HEK293 (cell line): ENCODE data around the gene BOC.

ENCODE experiments used
- CTCF ChIA-PET: fragments of 350-600 bp; formaldehyde crosslinking; extraction: SDS; loops from one replicate; lab custom pipeline; 2021; ENCODE audit warnings: antibody characterized with exemption; lab: Yijun Ruan, JAX
- POLR2A ChIA-PET: fragments of 300-600 bp; formaldehyde crosslinking; extraction: SDS; loops from one replicate; lab custom pipeline; 2020; ENCODE audit warnings: antibody characterized with exemption, inconsistent platforms; lab: Yijun Ruan, JAX
- H3K27ac ChIP-seq: fragments of 200-500 bp; sonication (Bioruptor generic); 2 replicates; pipeline ENCODE4 v1.5.1; 2014; ENCODE audit warnings: low read depth, low read length, control low read depth, inconsistent platforms; ENCODE audit errors: extremely low read depth
- H3K36me3 ChIP-seq, 2 experiments: fragments of 200-500 bp in 1 of 2; sonication (Bioruptor generic) in 1 of 2; 1 replicate in 1 of 2; 2 replicates in 1 of 2; pipeline ENCODE4 v1.5.1; 2014 to 2017; ENCODE audit warnings: inconsistent platforms in 2 of 2, low read length in 2 of 2; ENCODE audit not compliant: control insufficient read depth in 2 of 2, insufficient read depth in 1 of 2
- H3K4me1 ChIP-seq: fragments of 200-500 bp; sonication (Bioruptor generic); 2 replicates; pipeline ENCODE4 v1.5.1; 2014; ENCODE audit warnings: mild to moderate bottlenecking, low read length, inconsistent platforms; ENCODE audit not compliant: control insufficient read depth, insufficient read depth
- H3K4me3 ChIP-seq: 2 replicates; pipeline ENCODE4 v1.5.1; 2011; ENCODE audit warnings: low read depth, mild to moderate bottlenecking, control low read depth, low read length, moderate library complexity
- H3K9me3 ChIP-seq: fragments of 200-500 bp; sonication (Bioruptor generic); 2 replicates; pipeline ENCODE4 v1.5.1; 2014; ENCODE audit warnings: low read depth, low read length, inconsistent platforms; ENCODE audit not compliant: control insufficient read depth, insufficient read depth
- KLF10 ChIP-seq: fragments of 450-650 bp; IDR thresholded peaks from 2 replicates; pipeline ENCODE4 v1.5.1; 2018; ENCODE audit warnings: missing biosample characterization, mild to moderate bottlenecking, missing genetic modification characterization
- KLF7 ChIP-seq: fragments of 450-650 bp; formaldehyde crosslinking; IDR thresholded peaks from 2 replicates; pipeline ENCODE4 v1.5.1; 2016; ENCODE audit warnings: missing biosample characterization, missing genetic modification characterization, borderline replicate concordance
- OVOL3 ChIP-seq: fragments of 450-650 bp; formaldehyde crosslinking; IDR thresholded peaks from 2 replicates; pipeline ENCODE4 v1.5.1; 2016; ENCODE audit warnings: missing biosample characterization, missing genetic modification characterization
- RBAK ChIP-seq: fragments of 450-650 bp; formaldehyde crosslinking; IDR thresholded peaks from 2 replicates; pipeline ENCODE4 v1.5.1; 2016; ENCODE audit warnings: missing biosample characterization, missing genetic modification characterization
- REPIN1 ChIP-seq: fragments of 450-650 bp; formaldehyde crosslinking; IDR thresholded peaks from 2 replicates; pipeline ENCODE4 v1.5.1; 2017; ENCODE audit warnings: missing biosample characterization, missing genetic modification characterization, low read depth
- WT1 ChIP-seq: fragments of 450-650 bp; formaldehyde crosslinking; IDR thresholded peaks from 2 replicates; pipeline ENCODE4 v1.5.1; 2016; ENCODE audit warnings: missing biosample characterization, missing genetic modification characterization
- YY1 ChIP-seq: fragments of 450-650 bp; formaldehyde crosslinking; IDR thresholded peaks from 2 replicates; pipeline ENCODE4 v1.5.1; 2018; ENCODE audit warnings: missing biosample characterization, missing genetic modification characterization
- ZBTB1 ChIP-seq: fragments of 450-650 bp; formaldehyde crosslinking; IDR thresholded peaks from 2 replicates; pipeline ENCODE4 v1.5.1; 2016; ENCODE audit warnings: missing biosample characterization, missing genetic modification characterization
- ZBTB21 ChIP-seq: fragments of 450-650 bp; formaldehyde crosslinking; IDR thresholded peaks from 2 replicates; pipeline ENCODE4 v1.5.1; 2017; ENCODE audit warnings: missing biosample characterization, missing genetic modification characterization
- ZFHX2 ChIP-seq: fragments of 450-650 bp; formaldehyde crosslinking; conservative IDR thresholded peaks from 2 replicates; pipeline ENCODE4 v1.5.1; 2016; ENCODE audit warnings: missing biosample characterization, missing genetic modification characterization
- ZFP41 ChIP-seq: fragments of 450-650 bp; formaldehyde crosslinking; IDR thresholded peaks from 2 replicates; pipeline ENCODE4 v1.5.1; 2016; ENCODE audit warnings: missing biosample characterization, missing genetic modification characterization, borderline replicate concordance
- ZNF132 ChIP-seq: fragments of 450-650 bp; formaldehyde crosslinking; IDR thresholded peaks from 2 replicates; pipeline ENCODE4 v1.5.1; 2017; ENCODE audit warnings: missing biosample characterization, missing genetic modification characterization, borderline replicate concordance
- ZNF184 ChIP-seq: fragments of 450-650 bp; IDR thresholded peaks from 2 replicates; pipeline ENCODE4 v1.5.1; 2018; ENCODE audit warnings: missing biosample characterization, mild to moderate bottlenecking, missing genetic modification characterization
- ZNF221 ChIP-seq: fragments of 450-650 bp; formaldehyde crosslinking; IDR thresholded peaks from 2 replicates; pipeline ENCODE4 v1.5.1; 2017; ENCODE audit warnings: missing biosample characterization, missing genetic modification characterization, borderline replicate concordance
- ZNF292 ChIP-seq: fragments of 450-650 bp; formaldehyde crosslinking; IDR thresholded peaks from 2 replicates; pipeline ENCODE4 v1.5.1; 2016; ENCODE audit warnings: low read depth, missing biosample characterization, missing genetic modification characterization, borderline replicate concordance
- ZNF302 ChIP-seq: fragments of 450-650 bp; formaldehyde crosslinking; IDR thresholded peaks from 2 replicates; pipeline ENCODE4 v1.5.1; 2016; ENCODE audit warnings: missing biosample characterization, missing genetic modification characterization, low read depth
- ZNF391 ChIP-seq: fragments of 450-650 bp; formaldehyde crosslinking; IDR thresholded peaks from 2 replicates; pipeline ENCODE4 v1.5.1; 2016; ENCODE audit warnings: low read depth, missing biosample characterization, missing genetic modification characterization, borderline replicate concordance
- ZNF449 ChIP-seq: fragments of 450-650 bp; formaldehyde crosslinking; IDR thresholded peaks from 2 replicates; pipeline ENCODE4 v1.5.1; 2017; ENCODE audit warnings: missing biosample characterization, mild to moderate bottlenecking, missing genetic modification characterization, moderate library complexity
- ZNF510 ChIP-seq: fragments of 450-650 bp; formaldehyde crosslinking; IDR thresholded peaks from 2 replicates; pipeline ENCODE4 v1.5.1; 2018; ENCODE audit warnings: mild to moderate bottlenecking, missing genetic modification characterization, missing biosample characterization; ENCODE audit not compliant: insufficient replicate concordance
- ZNF521 ChIP-seq: fragments of 450-650 bp; formaldehyde crosslinking; IDR thresholded peaks from 2 replicates; pipeline ENCODE4 v1.5.1; 2017; ENCODE audit warnings: missing biosample characterization, mild to moderate bottlenecking, missing genetic modification characterization
- TF ChIP-seq, protein P1 (sequence below): fragments of 450-650 bp; formaldehyde crosslinking; IDR thresholded peaks from 2 replicates; pipeline ENCODE4 v1.5.1; 2017; ENCODE audit warnings: missing biosample characterization, missing genetic modification characterization
- TF ChIP-seq, protein P2 (sequence below): fragments of 450-650 bp; formaldehyde crosslinking; IDR thresholded peaks from 2 replicates; pipeline ENCODE4 v1.5.1; 2016; ENCODE audit warnings: missing biosample characterization, missing genetic modification characterization
- TF ChIP-seq, protein P3 (sequence below): fragments of 450-650 bp; formaldehyde crosslinking; IDR thresholded peaks from 2 replicates; pipeline ENCODE4 v1.5.1; 2016; ENCODE audit warnings: missing biosample characterization, missing genetic modification characterization
- TF ChIP-seq, protein P4 (sequence below): fragments of 450-650 bp; formaldehyde crosslinking; IDR thresholded peaks from 2 replicates; pipeline ENCODE4 v1.5.1; 2016; ENCODE audit warnings: missing biosample characterization, missing genetic modification characterization, borderline replicate concordance

BOC gene

GRCh38 chr3:113297287-113297686 is 85.9 kb downstream of the BOC start (continued):
- TF ChIP-seq, protein P1, sequence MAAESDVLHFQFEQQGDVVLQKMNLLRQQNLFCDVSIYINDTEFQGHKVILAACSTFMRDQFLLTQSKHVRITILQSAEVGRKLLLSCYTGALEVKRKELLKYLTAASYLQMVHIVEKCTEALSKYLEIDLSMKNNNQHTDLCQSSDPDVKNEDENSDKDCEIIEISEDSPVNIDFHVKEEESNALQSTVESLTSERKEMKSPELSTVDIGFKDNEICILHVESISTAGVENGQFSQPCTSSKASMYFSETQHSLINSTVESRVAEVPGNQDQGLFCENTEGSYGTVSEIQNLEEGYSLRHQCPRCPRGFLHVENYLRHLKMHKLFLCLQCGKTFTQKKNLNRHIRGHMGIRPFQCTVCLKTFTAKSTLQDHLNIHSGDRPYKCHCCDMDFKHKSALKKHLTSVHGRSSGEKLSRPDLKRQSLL (tag by site-specific recombination) = no peak
- no peak for TF ChIP-seq ZFP41 (tag by site-specific recombination)
- no peak for TF ChIP-seq REPIN1 (tag by site-specific recombination)
- TF ChIP-seq ZNF521 = no peak
- TF ChIP-seq ZNF391 = no peak
- TF ChIP-seq, all 188 proteins: peak for 0

DNA sequence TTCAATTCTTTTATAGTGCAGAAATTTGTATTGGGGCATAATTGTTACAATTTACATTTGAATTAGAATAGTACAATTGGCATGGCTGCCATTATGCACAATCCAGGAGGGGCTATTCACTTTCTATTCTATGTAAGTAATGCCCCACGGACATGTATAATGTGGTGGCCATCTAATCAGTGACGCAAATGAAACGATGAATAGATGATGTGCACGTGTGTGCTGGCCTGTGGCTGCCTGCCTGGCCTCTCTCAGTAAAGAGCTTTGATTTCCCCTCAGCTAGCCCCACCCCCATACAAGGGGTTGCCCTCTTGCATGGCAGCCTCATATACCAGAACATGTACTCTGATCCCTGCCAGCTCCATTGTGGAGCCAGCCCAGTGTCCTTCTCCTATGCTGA is 86.5 kb downstream of the BOC start:
- ChIA-PET CTCF (interaction anchor here (2.5 kb wide), 1 partner anchor 10 kb away, joined by 11 read pairs; no protein-coding TSS in a partner anchor), POLR2A (no interaction called here)
- Histone ChIP-seq H3K4me1 (no peaks in the 10 kb centered on the region), H3K9me3 (no peaks in the 10 kb centered on the region), H3K4me3 (no peak overlapping the region), H3K36me3 (peaks cover 0 to 7% of the 10 kb centered on the region in 2 experiments; a peak in 1 of 3 replicates), H3K27ac (no peak overlapping the region)
- no peak for TF ChIP-seq OVOL3 (tag by site-specific recombination)
- no peak for TF ChIP-seq KLF10
- TF ChIP-seq WT1 = no peak
- no peak for TF ChIP-seq ZNF302 (tag by site-specific recombination)
- TF ChIP-seq ZFHX2 = no peak
- TF ChIP-seq ZNF292 (tag by site-specific recombination) = no peak
- TF ChIP-seq, protein P2, sequence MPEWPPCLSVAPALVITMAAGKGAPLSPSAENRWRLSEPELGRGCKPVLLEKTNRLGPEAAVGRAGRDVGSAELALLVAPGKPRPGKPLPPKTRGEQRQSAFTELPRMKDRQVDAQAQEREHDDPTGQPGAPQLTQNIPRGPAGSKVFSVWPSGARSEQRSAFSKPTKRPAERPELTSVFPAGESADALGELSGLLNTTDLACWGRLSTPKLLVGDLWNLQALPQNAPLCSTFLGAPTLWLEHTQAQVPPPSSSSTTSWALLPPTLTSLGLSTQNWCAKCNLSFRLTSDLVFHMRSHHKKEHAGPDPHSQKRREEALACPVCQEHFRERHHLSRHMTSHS (tag by site-specific recombination) = no peak
- no peak for TF ChIP-seq ZNF510 (tag by site-specific recombination)
- no peak for TF ChIP-seq YY1
- TF ChIP-seq, protein P3, sequence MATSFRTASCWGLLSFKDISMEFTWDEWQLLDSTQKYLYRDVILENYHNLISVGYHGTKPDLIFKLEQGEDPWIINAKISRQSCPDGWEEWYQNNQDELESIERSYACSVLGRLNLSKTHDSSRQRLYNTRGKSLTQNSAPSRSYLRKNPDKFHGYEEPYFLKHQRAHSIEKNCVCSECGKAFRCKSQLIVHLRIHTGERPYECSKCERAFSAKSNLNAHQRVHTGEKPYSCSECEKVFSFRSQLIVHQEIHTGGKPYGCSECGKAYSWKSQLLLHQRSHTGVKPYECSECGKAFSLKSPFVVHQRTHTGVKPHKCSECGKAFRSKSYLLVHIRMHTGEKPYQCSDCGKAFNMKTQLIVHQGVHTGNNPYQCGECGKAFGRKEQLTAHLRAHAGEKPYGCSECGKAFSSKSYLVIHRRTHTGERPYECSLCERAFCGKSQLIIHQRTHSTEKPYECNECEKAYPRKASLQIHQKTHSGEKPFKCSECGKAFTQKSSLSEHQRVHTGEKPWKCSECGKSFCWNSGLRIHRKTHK (tag by site-specific recombination) = no peak
- no peak for TF ChIP-seq ZBTB21 (tag by site-specific recombination)
- no peak for TF ChIP-seq KLF7 (tag by site-specific recombination)
- no peak for TF ChIP-seq ZNF221 (tag by site-specific recombination)
- no peak for TF ChIP-seq ZNF184 (tag by site-specific recombination)
- TF ChIP-seq ZBTB1 (tag by site-specific recombination) = no peak
- no peak for TF ChIP-seq ZNF449
- no peak for TF ChIP-seq RBAK (tag by site-specific recombination)
- TF ChIP-seq ZNF132 (tag by site-specific recombination) = no peak
- no peak for TF ChIP-seq ZNF521
- TF ChIP-seq, protein P4, sequence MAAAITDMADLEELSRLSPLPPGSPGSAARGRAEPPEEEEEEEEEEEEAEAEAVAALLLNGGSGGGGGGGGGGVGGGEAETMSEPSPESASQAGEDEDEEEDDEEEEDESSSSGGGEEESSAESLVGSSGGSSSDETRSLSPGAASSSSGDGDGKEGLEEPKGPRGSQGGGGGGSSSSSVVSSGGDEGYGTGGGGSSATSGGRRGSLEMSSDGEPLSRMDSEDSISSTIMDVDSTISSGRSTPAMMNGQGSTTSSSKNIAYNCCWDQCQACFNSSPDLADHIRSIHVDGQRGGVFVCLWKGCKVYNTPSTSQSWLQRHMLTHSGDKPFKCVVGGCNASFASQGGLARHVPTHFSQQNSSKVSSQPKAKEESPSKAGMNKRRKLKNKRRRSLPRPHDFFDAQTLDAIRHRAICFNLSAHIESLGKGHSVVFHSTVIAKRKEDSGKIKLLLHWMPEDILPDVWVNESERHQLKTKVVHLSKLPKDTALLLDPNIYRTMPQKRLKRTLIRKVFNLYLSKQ (tag by site-specific recombination) = no peak
